CD14-positive monocyte (primary cell): ENCODE measurements around the gene PTPRE. TPM values are rescaled to one million over a fixed set of nuclear protein-coding genes. Genes with fewer than 3 reads are reported as not detected.
A peak's percentile ranks its signal among the peaks of the same experiment; 100 is the strongest.

Experiments
- DNase-seq, 3 donors: peaks; one replicate each; pipeline ENCODE4 v3.0.0-alpha.2; 2011 to 2022
- H2AFZ ChIP-seq: 2 replicates; pipeline ENCODE4 v1.6.0; 2012; ENCODE audit warnings: mild to moderate bottlenecking, low read depth, low read length, inconsistent platforms; ENCODE audit not compliant: insufficient read depth, poor library complexity, severe bottlenecking
- H3K27ac ChIP-seq, 2 donors: 1 replicate in 1 of 2; 2 replicates in 1 of 2; pipeline ENCODE4 v1.5.1; 2012 to 2013; ENCODE audit warnings: low read length in 2 of 2, control low read depth in 1 of 2, inconsistent platforms in 1 of 2, low read depth in 1 of 2, mild to moderate bottlenecking in 1 of 2
- H3K27me3 ChIP-seq, 2 donors: one replicate each; pipeline versions ENCODE4 v1.6.0 to v1.6.1; 2011 to 2013; ENCODE audit warnings: low read length in 2 of 2; ENCODE audit not compliant: control insufficient read depth in 2 of 2, insufficient read depth in 2 of 2
- H3K36me3 ChIP-seq, 2 donors: replicated peaks in 1 of 2; 1 replicate in 1 of 2; 2 replicates in 1 of 2; pipeline versions ENCODE4 v1.5.1 to v1.6.1; 2012 to 2013; ENCODE audit warnings: low read length in 2 of 2, control low read depth in 1 of 2, inconsistent platforms in 1 of 2, mild to moderate bottlenecking in 1 of 2; ENCODE audit not compliant: insufficient read depth in 2 of 2, control insufficient read depth in 1 of 2
- H3K4me1 ChIP-seq, 2 donors: 1 replicate in 1 of 2; 2 replicates in 1 of 2; pipeline versions ENCODE4 v1.5.1 to v1.6.1; 2012 to 2013; ENCODE audit warnings: low read length in 2 of 2, control low read depth in 1 of 2, inconsistent platforms in 1 of 2, mild to moderate bottlenecking in 1 of 2, moderate library complexity in 1 of 2; ENCODE audit not compliant: insufficient read depth in 2 of 2, control insufficient read depth in 1 of 2
- H3K4me2 ChIP-seq: replicated peaks from 2 replicates; pipeline ENCODE3; 2012; ENCODE audit warnings: low read length, moderate library complexity, mild to moderate bottlenecking; ENCODE audit not compliant: poor library complexity, severe bottlenecking; ENCODE audit errors: extremely low read depth
- H3K4me3 ChIP-seq, 3 experiments: fragments of 200-600 bp in 1 of 3; sonication (generic) in 1 of 3; replicated peaks in 1 of 3; 1 replicate in 2 of 3; 2 replicates in 1 of 3; pipeline ENCODE4 v1.5.1; 2011 to 2013; ENCODE audit warnings: low read length in 3 of 3, mild to moderate bottlenecking in 3 of 3, control low read depth in 2 of 3, low read depth in 2 of 3, inconsistent platforms in 1 of 3, moderate library complexity in 1 of 3
- H3K79me2 ChIP-seq: 2 replicates; pipeline ENCODE4 v1.6.0; 2012; ENCODE audit warnings: mild to moderate bottlenecking, control low read depth, inconsistent platforms, low read length, moderate library complexity; ENCODE audit not compliant: insufficient read depth
- H3K9ac ChIP-seq: 2 replicates; pipeline ENCODE4 v1.6.0; 2017; ENCODE audit warnings: low read length, mild to moderate bottlenecking; ENCODE audit not compliant: insufficient read depth, poor library complexity, severe bottlenecking
- H3K9me3 ChIP-seq, 2 donors: replicated peaks in 1 of 2; 1 replicate in 1 of 2; 2 replicates in 1 of 2; pipeline versions ENCODE4 v1.5.1 to v1.6.1; 2012 to 2013; ENCODE audit warnings: low read length in 2 of 2, control low read depth in 1 of 2; ENCODE audit not compliant: control insufficient read depth in 1 of 2, insufficient read depth in 1 of 2
- H4K20me1 ChIP-seq: 2 replicates; pipeline ENCODE4 v1.6.0; 2012; ENCODE audit warnings: mild to moderate bottlenecking, low read length, control low read depth, moderate library complexity; ENCODE audit not compliant: insufficient read depth
- H3K27ac Mint-ChIP-seq, 7 donors: one replicate each; pipeline ENCODE4 v1.8.0; 2020; ENCODE audit warnings: mild to moderate bottlenecking in 7 of 7, mixed read lengths in 7 of 7, moderate library complexity in 6 of 7, inconsistent platforms in 2 of 7
- H3K27me3 Mint-ChIP-seq, 3 donors: one replicate each; pipeline ENCODE4 v1.8.0; 2021 to 2022; ENCODE audit warnings: low read depth in 3 of 3, mild to moderate bottlenecking in 3 of 3, mixed read lengths in 3 of 3, moderate library complexity in 3 of 3, inconsistent platforms in 1 of 3
- H3K36me3 Mint-ChIP-seq, 2 donors: one replicate each; pipeline ENCODE4 v1.8.0; 2020; ENCODE audit warnings: mixed read lengths in 2 of 2, inconsistent platforms in 1 of 2, mild to moderate bottlenecking in 1 of 2
- H3K4me1 Mint-ChIP-seq: one replicate; pipeline ENCODE4 v1.8.0; 2020; ENCODE audit warnings: mild to moderate bottlenecking, mixed read lengths
- H3K4me3 Mint-ChIP-seq, 2 donors: one replicate each; pipeline ENCODE4 v1.8.0; 2020; ENCODE audit warnings: mild to moderate bottlenecking in 2 of 2, mixed read lengths in 2 of 2, moderate library complexity in 1 of 2
- H3K9me3 Mint-ChIP-seq, 7 donors: one replicate each; pipeline ENCODE4 v1.8.0; 2020 to 2022; ENCODE audit warnings: mixed read lengths in 7 of 7, mild to moderate bottlenecking in 6 of 7, moderate library complexity in 6 of 7, inconsistent platforms in 2 of 7
- WGBS: methylation state at CpG from one replicate; pipeline ENCODE4 v1.1.5; 2013; ENCODE audit warnings: missing lambda C conversion rate; ENCODE audit not compliant: insufficient coverage; 5-methylcytosine and 5-hydroxymethylcytosine counted together
- intact Hi-C, 2 donors: fragments of 100-400 bp; cut with micrococcal nuclease; formaldehyde crosslinking; loops; one replicate each; pipeline versions ENCODE4 v1.15.0 to v1.15.1; 2023
- polyA plus RNA-seq, 3 donors: library from polyadenylated mRNA; depleted of rRNA in 1 of 3; unstranded in 2 of 3; stranded (reverse) in 1 of 3; fragments of 300-500 nt in 2 of 3; fragments of >200 nt in 1 of 3; fragmentation: Illumina TruSeq in 2 of 3; gene quantifications; 1 replicate in 2 of 3; 2 replicates in 1 of 3; pipeline ENCODE4 v1.2.3, GENCODE V29; 2012 to 2021
- TF ChIP-seq, protein P1 (sequence below): fragments of 200-600 bp; IDR thresholded peaks from one replicate; pipeline ENCODE4 v1.8.0; 2022; ENCODE audit warnings: antibody characterized with exemption, mild to moderate bottlenecking

Gene PTPRE
- polyA plus RNA-seq, 3 donors, result 95.2 to 271 (median 125) TPM

DNA sequence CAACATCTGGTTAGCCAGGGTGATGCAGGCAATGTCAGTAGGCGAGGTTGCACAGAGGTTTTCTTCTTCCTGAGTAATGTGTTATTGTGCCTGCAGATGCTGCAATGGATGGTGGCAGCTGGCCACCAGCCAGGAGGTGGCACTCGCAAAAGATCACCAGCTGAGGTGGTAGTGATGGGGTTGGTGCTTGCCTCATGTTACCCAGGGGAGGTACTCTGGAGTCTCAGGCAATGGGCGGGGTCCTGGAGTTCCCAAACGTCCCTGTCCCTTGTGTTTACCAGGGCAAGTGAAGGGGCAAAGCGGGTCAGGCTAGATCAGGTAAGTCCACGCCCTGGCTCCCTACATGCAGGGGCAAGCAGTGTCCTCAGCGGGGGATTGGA is 35.3 kb upstream of the PTPRE start:
- Histone ChIP-seq H2AFZ (no peak overlapping the region), H3K36me3 (no peaks in the 10 kb centered on the region), H4K20me1 (no peaks in the 10 kb centered on the region), H3K79me2 (no peaks in the 10 kb centered on the region), H3K4me3 (no peak overlapping the region), H3K27me3 (no peaks in the 10 kb centered on the region), H3K4me1 (peaks cover 5 to 6% of the 10 kb centered on the region in 2 donors), H3K27ac (no peak overlapping the region), H3K9ac (no peak overlapping the region), H3K9me3 (peaks cover 0 to 9% of the 10 kb centered on the region in 2 donors), H3K4me2 (no peak overlapping the region)
- Mint-ChIP-seq H3K27me3 (peaks cover 3 to 7% (median 7%) of the 10 kb centered on the region in 3 donors), H3K36me3 (no peaks in the 10 kb centered on the region), H3K27ac (peak overlapping the region in 1 of 7 donors; percentile 3), H3K4me1 (peaks cover 30% of the 10 kb centered on the region), H3K9me3 (peaks cover 8 to 21% (median 12%) of the 10 kb centered on the region in 7 donors), H3K4me3 (no peak overlapping the region)
- intact Hi-C loops, result no loop called here
- peak in 1 of 3 donors; percentile 16 for DNase-seq
- WGBS, result 78% methylated on average over 7 of the region's 7 CpGs
- TF ChIP-seq, protein P1, sequence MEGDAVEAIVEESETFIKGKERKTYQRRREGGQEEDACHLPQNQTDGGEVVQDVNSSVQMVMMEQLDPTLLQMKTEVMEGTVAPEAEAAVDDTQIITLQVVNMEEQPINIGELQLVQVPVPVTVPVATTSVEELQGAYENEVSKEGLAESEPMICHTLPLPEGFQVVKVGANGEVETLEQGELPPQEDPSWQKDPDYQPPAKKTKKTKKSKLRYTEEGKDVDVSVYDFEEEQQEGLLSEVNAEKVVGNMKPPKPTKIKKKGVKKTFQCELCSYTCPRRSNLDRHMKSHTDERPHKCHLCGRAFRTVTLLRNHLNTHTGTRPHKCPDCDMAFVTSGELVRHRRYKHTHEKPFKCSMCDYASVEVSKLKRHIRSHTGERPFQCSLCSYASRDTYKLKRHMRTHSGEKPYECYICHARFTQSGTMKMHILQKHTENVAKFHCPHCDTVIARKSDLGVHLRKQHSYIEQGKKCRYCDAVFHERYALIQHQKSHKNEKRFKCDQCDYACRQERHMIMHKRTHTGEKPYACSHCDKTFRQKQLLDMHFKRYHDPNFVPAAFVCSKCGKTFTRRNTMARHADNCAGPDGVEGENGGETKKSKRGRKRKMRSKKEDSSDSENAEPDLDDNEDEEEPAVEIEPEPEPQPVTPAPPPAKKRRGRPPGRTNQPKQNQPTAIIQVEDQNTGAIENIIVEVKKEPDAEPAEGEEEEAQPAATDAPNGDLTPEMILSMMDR, result no peak

DNA sequence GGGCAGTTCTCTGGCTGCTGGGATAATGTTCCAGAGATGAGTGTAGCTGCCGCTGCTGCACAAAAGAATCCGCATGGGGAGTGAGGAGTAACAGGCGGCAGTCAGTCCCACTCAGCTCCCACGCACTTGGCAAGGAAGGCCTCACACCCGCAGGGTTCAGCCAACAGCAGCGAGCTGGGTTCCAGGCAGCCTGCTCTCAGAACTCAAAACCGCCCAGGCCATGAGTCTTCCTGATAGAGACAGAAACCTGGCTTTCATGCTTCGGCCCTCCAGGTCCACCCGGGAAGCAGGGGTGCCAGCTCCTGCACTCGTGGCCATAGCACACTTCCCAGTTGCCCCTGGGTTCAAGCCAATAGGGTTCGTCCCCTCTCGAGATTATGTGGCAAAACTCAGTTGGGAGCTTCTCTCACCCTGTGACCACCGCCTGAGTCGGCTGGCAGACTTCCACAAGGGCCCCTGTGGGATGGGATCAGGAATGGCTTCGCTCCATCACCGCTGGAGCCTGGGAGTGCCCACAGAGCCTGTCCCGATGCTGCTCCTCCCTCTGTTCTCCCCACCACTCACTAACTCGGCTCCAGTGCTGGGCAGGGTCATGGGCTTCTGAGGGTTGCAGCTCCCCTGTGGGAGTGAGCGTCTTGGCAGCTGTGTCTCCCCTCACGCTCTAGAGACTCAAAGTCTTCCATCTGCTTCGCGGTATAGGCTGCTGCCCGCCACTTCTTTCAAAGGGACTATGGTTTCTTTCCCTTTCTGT is 34.7 kb upstream of the PTPRE start:
- no peak overlapping the region for H3K27ac ChIP-seq
- H3K79me2 ChIP-seq, result no peaks in the 10 kb centered on the region
- no peak overlapping the region for H3K9ac ChIP-seq
- H3K9me3 ChIP-seq, result peaks cover 0 to 9% of the 10 kb centered on the region in 2 donors
- peaks cover 3 to 8% (median 7%) of the 10 kb centered on the region in 3 donors for H3K27me3 Mint-ChIP-seq
- no peaks in the 10 kb centered on the region for H3K36me3 Mint-ChIP-seq
- intact Hi-C loops, result no loop called here
- no peaks in the 10 kb centered on the region for H4K20me1 ChIP-seq
- H3K4me1 Mint-ChIP-seq, result peaks cover 35% of the 10 kb centered on the region
- H3K36me3 ChIP-seq, result no peaks in the 10 kb centered on the region
- H3K27me3 ChIP-seq, result no peaks in the 10 kb centered on the region
- peaks cover 11 to 12% of the 10 kb centered on the region in 2 donors for H3K4me1 ChIP-seq
- 97% methylated on average over 17 of the region's 23 CpGs for WGBS
- no peak overlapping the region for H2AFZ ChIP-seq
- H3K27ac Mint-ChIP-seq, result no peak overlapping the region
- no peak overlapping the region for H3K4me3 ChIP-seq
- TF ChIP-seq, protein P1, result no peak
- peaks cover 8 to 21% (median 12%) of the 10 kb centered on the region in 7 donors for H3K9me3 Mint-ChIP-seq
- no peak overlapping the region for H3K4me2 ChIP-seq
- H3K4me3 Mint-ChIP-seq, result no peak overlapping the region
- DNase-seq, result no peak
